ENCODE data around the gene LDLRAD1. TPM values are rescaled to one million over a fixed set of nuclear protein-coding genes. Genes with fewer than 3 reads are reported as not detected.

LDLRAD1 gene
- total RNA-seq: not detected in 2 replicates

DNA sequence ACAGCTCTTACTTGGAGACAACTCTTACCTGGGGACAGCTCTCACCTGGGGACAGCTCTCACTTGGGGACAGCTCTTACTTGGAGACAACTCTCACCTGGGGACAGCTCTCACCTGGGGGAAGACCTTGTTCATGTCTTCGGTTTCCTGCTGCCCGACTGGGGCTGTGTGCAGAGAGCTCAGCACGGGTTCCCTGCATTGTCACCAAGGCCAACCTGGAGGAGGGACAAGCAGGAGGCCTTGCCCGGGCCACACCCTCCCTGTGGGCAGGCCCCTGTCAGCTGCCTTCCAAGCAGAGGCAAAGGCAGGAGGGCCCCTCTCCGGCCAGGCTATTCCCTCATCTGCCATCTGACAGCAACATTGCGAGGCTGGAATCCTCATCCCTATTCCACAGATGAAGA, at the start of gene LDLRAD1:
Gene LDLRAD1, minus strand, starts transcription at position 208 of the 400 bp plus-strand sequence. Its CDS starts 74 bp downstream, at position 134.

GRCh38 chr1:54052934-54053744, 35.2 kb upstream of the LDLRAD1 start, which contains the start of the genes TCEANC2 and TMEM59:
Gene TCEANC2, plus strand, starts transcription at chr1:54053608. Its CDS starts 815 bp downstream, at chr1:54054423.
Gene TMEM59, minus strand, starts transcription at chr1:54053204. Its CDS starts 16 bp downstream, at chr1:54053188.

Other genes with a start within 250 kb of the LDLRAD1 start
- 19.6 and 31.0 TPM in 2 replicates for gene NDC1, start 179.9 kb downstream of the LDLRAD1 start, total RNA-seq
- 14.4 and 14.7 TPM in 2 replicates for gene YIPF1, start 128.4 kb downstream of the LDLRAD1 start, total RNA-seq
- gene DIO1, start 124.0 kb downstream of the LDLRAD1 start, total RNA-seq: not detected in 2 replicates
- gene IFT25, start 72.5 kb downstream of the LDLRAD1 start, total RNA-seq: 17.3 and 18.7 TPM in 2 replicates
- gene LRRC42, start 71.8 kb downstream of the LDLRAD1 start, total RNA-seq: 27.1 and 27.4 TPM in 2 replicates
- gene TMEM59, start 35.0 kb upstream of the LDLRAD1 start, total RNA-seq: 178 and 179 TPM in 2 replicates
- 2.8 and 2.9 TPM in 2 replicates for gene TCEANC2, start 35.4 kb upstream of the LDLRAD1 start, total RNA-seq
- not detected in 2 replicates for gene CDCP2, start 134.8 kb upstream of the LDLRAD1 start, total RNA-seq
- gene CYB5RL, start 181.8 kb upstream of the LDLRAD1 start, total RNA-seq: 5.4 and 5.6 TPM in 2 replicates
- 116 and 137 TPM in 2 replicates for gene MRPL37, start 182.0 kb upstream of the LDLRAD1 start, total RNA-seq